Upper lobe of left lung (tissue), 6 donors: ENCODE results near the gene PCCA. TPM values are rescaled to one million over a fixed set of nuclear protein-coding genes. Genes with fewer than 3 reads are reported as not detected.

ENCODE experiments used
- ATAC-seq, 2 donors: fragments of 200-7000 bp; cut with Tn5 transposase; one replicate each; pipeline ENCODE4 v1.9.1; 2022; ENCODE audit warnings: mild to moderate bottlenecking in 2 of 2, moderate library complexity in 2 of 2; ENCODE audit not compliant: low FRiP score in 2 of 2
- DNase-seq, 2 donors: peaks; one replicate each; pipeline ENCODE4 v3.0.0-alpha.2; 2019 to 2020
- H3K27ac ChIP-seq, 4 donors: fragments of 200-600 bp; sonication (generic); one replicate each; pipeline ENCODE4 v1.5.1; 2016 to 2019
- H3K27me3 ChIP-seq, 4 donors: fragments of 200-600 bp; sonication (generic); one replicate each; pipeline ENCODE4 v1.5.1; 2017 to 2019
- H3K36me3 ChIP-seq, 4 donors: fragments of 200-600 bp; sonication (generic); one replicate each; pipeline ENCODE4 v1.5.1; 2016 to 2019
- H3K4me1 ChIP-seq, 4 donors: fragments of 200-600 bp; sonication (generic); one replicate each; pipeline ENCODE4 v1.5.1; 2018 to 2019
- H3K4me3 ChIP-seq, 4 donors: fragments of 200-600 bp; sonication (generic); one replicate each; pipeline ENCODE4 v1.5.1; 2017 to 2019; ENCODE audit warnings: mild to moderate bottlenecking in 2 of 4, moderate library complexity in 1 of 4
- H3K9me3 ChIP-seq, 4 donors: fragments of 200-600 bp; sonication (generic); one replicate each; pipeline ENCODE4 v1.5.1; 2018 to 2019
- EP300 ChIP-seq, 4 donors: sonication (generic); formaldehyde crosslinking; IDR thresholded peaks; one replicate each; pipeline ENCODE4 v1.5.1; 2017; ENCODE audit warnings: antibody characterized with exemption in 4 of 4, control low read depth in 2 of 4
- POLR2A ChIP-seq, 4 donors: fragments of 450-650 bp; IDR thresholded peaks; one replicate each; pipeline ENCODE4 v1.5.1; 2016 to 2017; ENCODE audit warnings: antibody characterized with exemption in 4 of 4, mild to moderate bottlenecking in 2 of 4
- POLR2AphosphoS5 ChIP-seq, 2 donors: sonication (generic); formaldehyde crosslinking; IDR thresholded peaks; one replicate each; pipeline ENCODE4 v1.5.1; 2017; ENCODE audit warnings: antibody characterized with exemption in 2 of 2
- WGBS, 2 donors: methylation state at CpG; one replicate each; pipeline ENCODE4 v1.1.5; 2017 to 2018; 5-methylcytosine and 5-hydroxymethylcytosine counted together
- total RNA-seq, 6 donors: library from RNA; depleted of rRNA in 4 of 6; stranded (reverse); fragments of >200 nt in 4 of 6; gene quantifications; one replicate each; pipeline versions ENCODE4 v1.1.0 to v1.2.1, GENCODE V29; 2016 to 2021
- TF ChIP-seq, protein P1 (sequence below), 6 experiments: fragments of 450-650 bp in 4 of 6; fragments of 200-600 bp in 2 of 6; sonication (generic) in 2 of 6; IDR thresholded peaks; one replicate each; pipeline ENCODE4 v1.5.1; 2016 to 2019; ENCODE audit warnings: antibody characterized with exemption in 6 of 6
- donor health status: DM: no; HTN: no; CAD: no; lungs with moderate emphysema.
- donor health status: DM: no; HTN: yes; CAD: no; lungs with severe emphysema.

PCCA gene
- total RNA-seq, 6 donors from 2014 or later: 23.1 to 43.4 (median 30.0) TPM

DNA sequence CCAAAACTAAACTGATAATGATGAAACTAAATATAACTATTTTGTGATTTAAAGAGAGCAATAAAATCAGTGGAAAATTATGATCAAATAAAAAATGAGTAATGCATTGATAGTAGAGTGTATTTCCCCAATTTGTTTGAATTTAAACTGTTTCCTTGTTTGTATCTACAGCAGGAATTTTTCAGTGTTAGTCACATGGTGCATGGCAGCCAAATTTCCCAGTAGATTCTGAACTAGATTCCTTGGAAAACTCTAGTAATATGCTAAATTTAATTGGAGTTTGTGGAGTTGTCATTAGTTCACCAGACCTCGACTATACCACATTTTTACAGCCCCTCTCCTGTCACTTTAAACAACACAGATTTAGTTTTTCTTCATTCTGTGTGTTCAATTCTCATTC lies 156.2 kb downstream of the PCCA start:
- Histone ChIP-seq H3K36me3 (no peaks in the 10 kb centered on the region), H3K27ac (no peak overlapping the region), H3K27me3 (no peaks in the 10 kb centered on the region), H3K9me3 (peaks cover 0 to 11% (median 0%) of the 10 kb centered on the region in 4 donors), H3K4me1 (no peaks in the 10 kb centered on the region), H3K4me3 (no peak overlapping the region)
- DNase-seq: no peak
- TF ChIP-seq EP300 (IDR thresholded peaks at IDR 0.05) (no peak), POLR2AphosphoS5 (IDR thresholded peaks at IDR 0.05) (no peak), POLR2A (IDR thresholded peaks at IDR 0.05) (no peak)
- TF ChIP-seq, protein P1, sequence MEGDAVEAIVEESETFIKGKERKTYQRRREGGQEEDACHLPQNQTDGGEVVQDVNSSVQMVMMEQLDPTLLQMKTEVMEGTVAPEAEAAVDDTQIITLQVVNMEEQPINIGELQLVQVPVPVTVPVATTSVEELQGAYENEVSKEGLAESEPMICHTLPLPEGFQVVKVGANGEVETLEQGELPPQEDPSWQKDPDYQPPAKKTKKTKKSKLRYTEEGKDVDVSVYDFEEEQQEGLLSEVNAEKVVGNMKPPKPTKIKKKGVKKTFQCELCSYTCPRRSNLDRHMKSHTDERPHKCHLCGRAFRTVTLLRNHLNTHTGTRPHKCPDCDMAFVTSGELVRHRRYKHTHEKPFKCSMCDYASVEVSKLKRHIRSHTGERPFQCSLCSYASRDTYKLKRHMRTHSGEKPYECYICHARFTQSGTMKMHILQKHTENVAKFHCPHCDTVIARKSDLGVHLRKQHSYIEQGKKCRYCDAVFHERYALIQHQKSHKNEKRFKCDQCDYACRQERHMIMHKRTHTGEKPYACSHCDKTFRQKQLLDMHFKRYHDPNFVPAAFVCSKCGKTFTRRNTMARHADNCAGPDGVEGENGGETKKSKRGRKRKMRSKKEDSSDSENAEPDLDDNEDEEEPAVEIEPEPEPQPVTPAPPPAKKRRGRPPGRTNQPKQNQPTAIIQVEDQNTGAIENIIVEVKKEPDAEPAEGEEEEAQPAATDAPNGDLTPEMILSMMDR (IDR thresholded peaks at IDR 0.05): no peak
- 76 to 81% methylated on average over 1 of the region's 1 CpG for WGBS, 2 donors
- no peak for ATAC-seq

DNA sequence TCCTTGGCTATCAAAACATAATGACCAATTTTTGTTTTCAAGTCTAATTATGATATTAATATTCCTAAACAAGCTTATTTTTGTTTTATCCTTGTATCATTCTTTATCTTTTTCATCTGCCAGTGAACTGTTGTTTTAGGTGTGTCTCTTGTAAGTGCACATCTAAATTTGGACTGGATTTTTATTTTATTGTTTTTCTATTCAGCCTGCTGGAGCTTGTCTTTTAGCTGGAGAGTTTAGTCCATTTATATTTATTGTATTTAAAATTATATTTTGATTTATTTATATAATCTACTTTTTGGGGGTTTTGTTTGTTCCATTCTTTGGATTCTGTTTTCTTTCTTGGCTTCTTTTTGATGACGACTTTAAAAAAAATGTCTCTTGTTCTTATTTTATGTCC lies 159.0 kb downstream of the PCCA start:
- TF ChIP-seq POLR2A (IDR thresholded peaks at IDR 0.05) (no peak), POLR2AphosphoS5 (IDR thresholded peaks at IDR 0.05) (no peak), EP300 (IDR thresholded peaks at IDR 0.05) (no peak)
- TF ChIP-seq, protein P1 (IDR thresholded peaks at IDR 0.05): no peak
- Histone ChIP-seq H3K36me3 (no peaks in the 10 kb centered on the region), H3K9me3 (peaks cover 0 to 11% (median 0%) of the 10 kb centered on the region in 4 donors), H3K27ac (no peak overlapping the region), H3K4me1 (no peaks in the 10 kb centered on the region), H3K4me3 (no peak overlapping the region), H3K27me3 (no peaks in the 10 kb centered on the region)
- 98 to 100% methylated on average over 1 of the region's 1 CpG for WGBS, 2 donors
- DNase-seq: no peak
- no peak for ATAC-seq

DNA sequence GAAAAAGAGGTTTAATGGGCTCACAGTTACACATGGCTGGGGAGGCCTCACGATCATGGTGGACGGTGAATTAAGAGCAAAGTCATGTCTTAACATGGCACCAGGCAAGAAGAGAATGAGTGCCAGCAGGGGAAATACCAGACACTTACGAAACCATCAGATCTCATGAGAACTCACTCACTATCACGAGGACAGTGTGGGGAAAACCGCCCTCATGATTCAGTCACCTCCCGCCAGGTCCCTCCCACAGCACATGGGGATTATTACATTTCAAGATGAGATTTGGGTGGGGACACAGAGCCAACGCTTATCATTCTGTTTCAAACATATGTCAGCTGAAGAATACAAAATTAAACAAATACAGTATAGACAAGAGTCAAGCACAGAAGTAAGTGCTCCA lies 165.1 kb downstream of the PCCA start:
- Histone ChIP-seq H3K4me3 (no peak overlapping the region), H3K36me3 (no peaks in the 10 kb centered on the region), H3K27me3 (no peaks in the 10 kb centered on the region), H3K27ac (no peak overlapping the region), H3K9me3 (no peaks in the 10 kb centered on the region), H3K4me1 (no peaks in the 10 kb centered on the region)
- TF ChIP-seq, protein P1 (IDR thresholded peaks at IDR 0.05): no peak
- TF ChIP-seq EP300 (IDR thresholded peaks at IDR 0.05) (no peak), POLR2AphosphoS5 (IDR thresholded peaks at IDR 0.05) (no peak), POLR2A (IDR thresholded peaks at IDR 0.05) (no peak)
- ATAC-seq: no peak
- no peak for DNase-seq
- WGBS, 2 donors: 91 to 94% methylated on average over 7 of the region's 7 CpGs

DNA sequence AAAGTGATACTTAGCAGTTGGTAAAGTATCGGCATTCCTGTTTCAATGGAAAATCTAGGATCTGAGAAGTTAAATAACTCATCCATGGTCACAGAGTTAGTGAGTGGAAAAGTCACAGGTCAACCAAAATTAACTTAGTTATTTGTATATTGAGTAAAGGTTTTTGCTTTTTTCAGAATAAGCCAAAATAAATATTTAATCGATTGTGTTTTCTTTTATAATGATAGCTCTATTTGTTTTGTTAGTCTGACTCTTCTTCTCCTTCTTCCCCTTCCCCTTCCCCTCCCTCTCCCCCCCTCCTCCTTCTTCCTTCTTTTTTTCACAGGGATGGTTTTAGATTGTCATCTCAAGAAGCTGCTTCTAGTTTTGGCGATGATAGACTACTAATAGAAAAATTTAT lies 173.5 kb downstream of the PCCA start:
- Histone ChIP-seq H3K4me3 (no peak overlapping the region), H3K27me3 (no peaks in the 10 kb centered on the region), H3K36me3 (no peaks in the 10 kb centered on the region), H3K9me3 (no peaks in the 10 kb centered on the region), H3K4me1 (no peaks in the 10 kb centered on the region), H3K27ac (no peak overlapping the region)
- ATAC-seq (no peak), DNase-seq (no peak)
- WGBS, 2 donors: 96% methylated on average over 3 of the region's 3 CpGs
- TF ChIP-seq, protein P1 (IDR thresholded peaks at IDR 0.05): no peak
- TF ChIP-seq POLR2AphosphoS5 (IDR thresholded peaks at IDR 0.05): no peak
- TF ChIP-seq EP300 (IDR thresholded peaks at IDR 0.05): no peak
- no peak for TF ChIP-seq POLR2A (IDR thresholded peaks at IDR 0.05)

DNA sequence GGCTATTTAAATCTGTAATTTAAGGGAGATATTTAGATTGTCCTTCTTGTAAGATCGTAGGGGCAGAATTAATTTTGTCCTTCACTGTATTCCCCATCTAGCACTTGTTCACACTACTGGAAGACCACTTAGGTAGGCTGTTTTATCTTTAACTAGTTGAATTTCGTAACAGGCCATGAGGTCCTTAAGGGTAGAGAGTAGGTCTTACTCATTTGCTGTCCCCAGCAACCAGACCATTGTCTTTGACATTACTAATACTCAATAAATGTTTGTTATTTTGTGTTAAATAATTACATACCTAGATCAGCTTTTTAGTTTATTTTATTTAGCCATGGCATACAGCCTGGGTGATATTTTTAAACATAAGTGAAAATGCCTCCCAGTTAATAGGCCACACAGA lies 177.1 kb downstream of the PCCA start:
- H3K9me3 ChIP-seq: no peaks in the 10 kb centered on the region
- H3K4me3 ChIP-seq: no peak overlapping the region
- H3K36me3 ChIP-seq: peaks cover 0 to 6% (median 2%) of the 10 kb centered on the region in 4 donors
- WGBS, 2 donors: 86 to 90% methylated on average over 2 of the region's 2 CpGs
- H3K27ac ChIP-seq: no peak overlapping the region
- no peaks in the 10 kb centered on the region for H3K27me3 ChIP-seq
- TF ChIP-seq POLR2AphosphoS5 (IDR thresholded peaks at IDR 0.05): no peak
- TF ChIP-seq, protein P1 (IDR thresholded peaks at IDR 0.05): no peak
- TF ChIP-seq EP300 (IDR thresholded peaks at IDR 0.05): no peak
- TF ChIP-seq POLR2A (IDR thresholded peaks at IDR 0.05): no peak
- ATAC-seq: no peak
- H3K4me1 ChIP-seq: peaks cover 0 to 6% (median 2%) of the 10 kb centered on the region in 4 donors
- no peak for DNase-seq
